WTC11 (cell line): ENCODE data around the gene SNX11. TPM values are rescaled to one million over a fixed set of nuclear protein-coding genes. Genes with fewer than 3 reads are reported as not detected.

Source experiments
- ATAC-seq: fragments of 200-7000 bp; cut with Tn5 transposase; 2 replicates; pipeline ENCODE4 v1.10.0; 2021; ENCODE audit warnings: mild to moderate bottlenecking, moderate library complexity
- CTCF ChIA-PET: fragments of 300-600 bp; sonication (Branson Sonifier 250); formaldehyde crosslinking; loops from one replicate; lab custom pipeline; 2021; ENCODE audit warnings: antibody characterized with exemption; lab: Charles Lee
- POLR2A ChIA-PET: fragments of 350-600 bp; sonication (Branson Sonifier 250); formaldehyde crosslinking; loops from one replicate; lab custom pipeline; 2021; ENCODE audit warnings: antibody characterized with exemption; lab: Charles Lee
- DNase-seq: peaks from one replicate; pipeline ENCODE4 v3.0.0; 2021; ENCODE audit warnings: low spot score
- H3K27ac Mint-ChIP-seq: 2 replicates; pipeline ENCODE4 v1.8.0; 2021; ENCODE audit warnings: mixed read lengths
- H3K27me3 Mint-ChIP-seq: 2 replicates; pipeline ENCODE4 v1.8.0; 2021; ENCODE audit warnings: low read depth, mild to moderate bottlenecking, moderate library complexity, mixed read lengths
- H3K36me3 Mint-ChIP-seq: 2 replicates; pipeline ENCODE4 v1.8.0; 2021; ENCODE audit warnings: mixed read lengths
- H3K4me1 Mint-ChIP-seq: 2 replicates; pipeline ENCODE4 v1.8.0; 2022; ENCODE audit warnings: mixed read lengths
- H3K4me3 Mint-ChIP-seq: 2 replicates; pipeline ENCODE4 v1.8.0; 2021; ENCODE audit warnings: mild to moderate bottlenecking, moderate library complexity, mixed read lengths
- H3K9me3 Mint-ChIP-seq: 2 replicates; pipeline ENCODE4 v1.8.0; 2021; ENCODE audit warnings: mixed read lengths
- AR ChIP-seq: fragments of 250-450 bp; sonication (Bioruptor Pico); IDR thresholded peaks from 2 replicates; pipeline ENCODE4 v1.9.0; 2021; ENCODE audit warnings: mild to moderate bottlenecking
- ARID4B ChIP-seq: sonication (generic); formaldehyde crosslinking; IDR thresholded peaks from 2 replicates; pipeline ENCODE4 v1.8.0; 2023; ENCODE audit warnings: missing genetic modification reagents, mild to moderate bottlenecking, borderline replicate concordance
- ATF1 ChIP-seq: sonication (generic); formaldehyde crosslinking; IDR thresholded peaks from 2 replicates; pipeline ENCODE4 v1.8.1; 2023; ENCODE audit warnings: mild to moderate bottlenecking, moderate library complexity, missing genetic modification reagents
- E2F1 ChIP-seq: sonication (generic); formaldehyde crosslinking; IDR thresholded peaks from 2 replicates; pipeline ENCODE4 v1.8.0; 2022; ENCODE audit warnings: mild to moderate bottlenecking, missing genetic modification reagents
- E2F4 ChIP-seq: sonication (generic); formaldehyde crosslinking; IDR thresholded peaks from 2 replicates; pipeline ENCODE4 v1.8.1; 2022; ENCODE audit warnings: low read depth, mild to moderate bottlenecking, moderate library complexity, missing genetic modification reagents, borderline replicate concordance
- GRHL2 ChIP-seq: fragments of 250-450 bp; sonication (Bioruptor Pico); IDR thresholded peaks from 2 replicates; pipeline ENCODE4 v1.8.0; 2022; ENCODE audit warnings: mild to moderate bottlenecking, moderate library complexity; ENCODE audit not compliant: insufficient replicate concordance, severe bottlenecking
- HMGXB4 ChIP-seq: sonication (generic); formaldehyde crosslinking; IDR thresholded peaks from 2 replicates; pipeline ENCODE4 v1.8.1; 2023; ENCODE audit warnings: mild to moderate bottlenecking, moderate library complexity, missing genetic modification reagents
- IRF2 ChIP-seq: sonication (generic); formaldehyde crosslinking; IDR thresholded peaks from 2 replicates; pipeline ENCODE4 v1.8.0; 2022; ENCODE audit warnings: low read depth, missing genetic modification reagents, borderline replicate concordance
- JUN ChIP-seq: sonication (generic); formaldehyde crosslinking; IDR thresholded peaks from 2 replicates; pipeline ENCODE4 v1.8.0; 2023; ENCODE audit warnings: mild to moderate bottlenecking, missing genetic modification reagents
- NR1H2 ChIP-seq: sonication (generic); formaldehyde crosslinking; IDR thresholded peaks from 2 replicates; pipeline ENCODE4 v1.9.0; 2021; ENCODE audit warnings: mild to moderate bottlenecking, moderate library complexity, missing genetic modification reagents
- TCF7 ChIP-seq: sonication (generic); formaldehyde crosslinking; IDR thresholded peaks from 2 replicates; pipeline ENCODE4 v1.8.0; 2022; ENCODE audit warnings: mild to moderate bottlenecking, low read depth, missing genetic modification reagents, moderate library complexity
- TP53 ChIP-seq: sonication (generic); formaldehyde crosslinking; IDR thresholded peaks from 2 replicates; pipeline ENCODE4 v1.8.1; 2023; ENCODE audit warnings: mild to moderate bottlenecking, missing genetic modification reagents
- ZMAT4 ChIP-seq: fragments of 250-450 bp; sonication (Bioruptor Pico); IDR thresholded peaks from 2 replicates; pipeline ENCODE4 v1.9.0; 2021; ENCODE audit warnings: mild to moderate bottlenecking
- ZNF232 ChIP-seq: sonication (generic); formaldehyde crosslinking; IDR thresholded peaks from 2 replicates; pipeline ENCODE4 v1.8.0; 2022; ENCODE audit warnings: mild to moderate bottlenecking, missing genetic modification reagents
- ZNF281 ChIP-seq: sonication (generic); formaldehyde crosslinking; IDR thresholded peaks from 2 replicates; pipeline ENCODE4 v1.8.0; 2023; ENCODE audit warnings: mild to moderate bottlenecking, missing genetic modification reagents
- total RNA-seq: library from RNA; stranded (reverse); gene quantifications from 3 replicates; pipeline ENCODE4 v1.2.3, GENCODE V29; 2021

Gene SNX11
- total RNA-seq, 1 experiment from 2014 or later: 24.5 TPM

GRCh38 chr17:48162306-48162934, 54.9 kb downstream of the SNX11 start:
- DNase-seq: no peak
- no peak overlapping the region for H3K4me3 Mint-ChIP-seq
- H3K27ac Mint-ChIP-seq: no peak overlapping the region
- peaks cover 92% of the 10 kb centered on the region for H3K27me3 Mint-ChIP-seq
- H3K9me3 Mint-ChIP-seq: no peaks in the 10 kb centered on the region
- no peak for ATAC-seq
- ChIA-PET POLR2A (interaction anchor here (0.5 kb wide), 1 partner anchor 16 kb away, joined by 9 read pairs; no protein-coding TSS in a partner anchor), CTCF (interaction anchor here (0.6 to 1.5 kb wide), 5 partner anchors 20 to 144 kb away, joined by 3 to 5 read pairs (median 4); no protein-coding TSS in a partner anchor)
- no peak for TF ChIP-seq ATF1 (CRISPR knock-in tag)
- TF ChIP-seq ZNF232 (CRISPR knock-in tag): no peak
- no peak for TF ChIP-seq HMGXB4
- TF ChIP-seq JUN (CRISPR knock-in tag): no peak
- H3K36me3 Mint-ChIP-seq: no peaks in the 10 kb centered on the region
- peaks cover 49% of the 10 kb centered on the region for H3K4me1 Mint-ChIP-seq

- CTCF ChIA-PET: interaction anchor here (0.6 to 1.5 kb wide), 7 partner anchors 20 to 1178 kb away, joined by 3 to 5 read pairs (median 4); no protein-coding TSS in a partner anchor
- H3K4me1 Mint-ChIP-seq: peaks cover 49% of the 10 kb centered on the region
- no peak overlapping the region for H3K27ac Mint-ChIP-seq
- no peak for DNase-seq
- POLR2A ChIA-PET: interaction anchor here (0.5 kb wide), 1 partner anchor 15 kb away, joined by 9 read pairs; no protein-coding TSS in a partner anchor
- no peak overlapping the region for H3K4me3 Mint-ChIP-seq
- TF ChIP-seq NR1H2 (CRISPR knock-in tag): no peak
- TF ChIP-seq GRHL2 (CRISPR knock-in tag): no peak
- no peak for TF ChIP-seq ZNF281
- TF ChIP-seq E2F1 (CRISPR knock-in tag): no peak
- no peak for ATAC-seq
- H3K36me3 Mint-ChIP-seq: no peaks in the 10 kb centered on the region
- H3K9me3 Mint-ChIP-seq: no peaks in the 10 kb centered on the region
- peaks cover 93% of the 10 kb centered on the region for H3K27me3 Mint-ChIP-seq
Observed at GRCh38 chr17:48162946-48163506, 55.5 kb downstream of the SNX11 start.

- Mint-ChIP-seq H3K27me3 (peaks cover 93% of the 10 kb centered on the region), H3K36me3 (no peaks in the 10 kb centered on the region)
- no peak for DNase-seq
- POLR2A ChIA-PET: no interaction called here
- TF ChIP-seq TCF7 (CRISPR knock-in tag) (no peak), ARID4B (CRISPR knock-in tag) (no peak), AR (CRISPR knock-in tag) (no peak), TP53 (CRISPR knock-in tag) (no peak), ZMAT4 (no peak), IRF2 (CRISPR knock-in tag) (no peak), E2F4 (CRISPR knock-in tag) (no peak)
- TF ChIP-seq, all 79 proteins: peak for 0
- CTCF ChIA-PET: interaction anchor here (0.6 to 1.5 kb wide), 4 partner anchors 65 to 1177 kb away, joined by 3 to 5 read pairs (median 4); no protein-coding TSS in a partner anchor
- no peak for ATAC-seq
- no peak overlapping the region for H3K4me3 Mint-ChIP-seq
- H3K9me3 Mint-ChIP-seq: no peaks in the 10 kb centered on the region
- H3K4me1 Mint-ChIP-seq: peaks cover 48% of the 10 kb centered on the region
- no peak overlapping the region for H3K27ac Mint-ChIP-seq
Observed at GRCh38 chr17:48163809-48164208, 56.2 kb downstream of the SNX11 start.
